Measurements from ENCODE around the gene GALNT18.

The GALNT18 gene

GRCh38 chr11:11335043-11335442 is 286.8 kb downstream of the GALNT18 start:
- TF ChIP-seq, protein P1, sequence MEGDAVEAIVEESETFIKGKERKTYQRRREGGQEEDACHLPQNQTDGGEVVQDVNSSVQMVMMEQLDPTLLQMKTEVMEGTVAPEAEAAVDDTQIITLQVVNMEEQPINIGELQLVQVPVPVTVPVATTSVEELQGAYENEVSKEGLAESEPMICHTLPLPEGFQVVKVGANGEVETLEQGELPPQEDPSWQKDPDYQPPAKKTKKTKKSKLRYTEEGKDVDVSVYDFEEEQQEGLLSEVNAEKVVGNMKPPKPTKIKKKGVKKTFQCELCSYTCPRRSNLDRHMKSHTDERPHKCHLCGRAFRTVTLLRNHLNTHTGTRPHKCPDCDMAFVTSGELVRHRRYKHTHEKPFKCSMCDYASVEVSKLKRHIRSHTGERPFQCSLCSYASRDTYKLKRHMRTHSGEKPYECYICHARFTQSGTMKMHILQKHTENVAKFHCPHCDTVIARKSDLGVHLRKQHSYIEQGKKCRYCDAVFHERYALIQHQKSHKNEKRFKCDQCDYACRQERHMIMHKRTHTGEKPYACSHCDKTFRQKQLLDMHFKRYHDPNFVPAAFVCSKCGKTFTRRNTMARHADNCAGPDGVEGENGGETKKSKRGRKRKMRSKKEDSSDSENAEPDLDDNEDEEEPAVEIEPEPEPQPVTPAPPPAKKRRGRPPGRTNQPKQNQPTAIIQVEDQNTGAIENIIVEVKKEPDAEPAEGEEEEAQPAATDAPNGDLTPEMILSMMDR (conservative IDR thresholded peaks at IDR 0.05), result no peak; the same call in 1 of the 2 replicates
- no peak for TF ChIP-seq ZFX (IDR thresholded peaks at IDR 0.05)
- no peak overlapping the region for H3K27ac ChIP-seq

GRCh38 chr11:11334607-11335006 is 287.2 kb downstream of the GALNT18 start:
- TF ChIP-seq, protein P1 (conservative IDR thresholded peaks at IDR 0.05), result no peak
- TF ChIP-seq ZFX (IDR thresholded peaks at IDR 0.05), result no peak
- no peak overlapping the region for H3K27ac ChIP-seq

GRCh38 chr11:11332141-11332710 is 289.6 kb downstream of the GALNT18 start:
- no peak overlapping the region for H3K27ac ChIP-seq
- TF ChIP-seq, protein P1 (conservative IDR thresholded peaks at IDR 0.05), result no peak
- no peak for TF ChIP-seq ZFX (IDR thresholded peaks at IDR 0.05)

- TF ChIP-seq, protein P1 (conservative IDR thresholded peaks at IDR 0.05), result no peak
- TF ChIP-seq ZFX (IDR thresholded peaks at IDR 0.05), result no peak
- no peak overlapping the region for H3K27ac ChIP-seq
These were observed 292.6 kb downstream of the GALNT18 start for GRCh38 chr11:11329062-11329806.

DNA sequence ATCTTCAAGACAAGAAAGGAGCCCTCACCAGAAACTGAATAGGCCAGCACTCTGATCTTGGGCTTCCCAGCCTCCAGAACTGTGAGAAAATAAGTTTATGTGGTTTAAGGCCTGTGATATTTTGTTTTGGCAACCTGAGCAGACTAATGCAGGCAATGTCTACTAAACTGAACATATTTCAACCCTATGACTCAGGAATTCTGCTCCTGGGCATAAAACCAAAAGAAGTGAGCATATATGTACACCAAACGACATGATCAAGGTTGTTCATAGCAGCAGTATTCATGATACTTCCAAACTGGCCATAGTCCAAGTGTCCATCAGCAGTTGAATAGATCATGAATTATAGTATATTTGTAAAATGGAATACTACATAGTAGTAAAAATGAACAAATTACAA is 297.7 kb downstream of the GALNT18 start:
- no peak for TF ChIP-seq ZFX (IDR thresholded peaks at IDR 0.05)
- TF ChIP-seq, protein P1 (conservative IDR thresholded peaks at IDR 0.05), result no peak
- no peak overlapping the region for H3K27ac ChIP-seq

DNA sequence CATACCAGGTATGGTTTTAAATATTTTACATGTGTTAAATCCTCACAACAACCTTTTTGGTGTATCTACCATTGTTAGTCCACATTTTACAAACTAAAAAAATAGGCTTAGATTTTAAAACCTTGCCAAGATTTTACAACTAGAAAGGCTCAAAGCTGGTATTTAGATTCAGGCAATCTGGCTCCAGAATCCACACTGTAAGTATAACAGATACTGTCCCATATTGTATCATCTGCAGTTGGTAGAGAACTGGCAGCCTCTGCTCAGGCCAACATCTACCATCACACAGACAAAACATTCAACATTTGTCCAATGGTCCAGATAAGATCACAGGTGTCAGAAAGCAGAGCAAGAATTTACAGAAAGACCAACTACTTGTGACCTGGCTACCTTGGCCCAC is 299.7 kb downstream of the GALNT18 start:
- TF ChIP-seq ZFX (IDR thresholded peaks at IDR 0.05), result no peak
- TF ChIP-seq, protein P1 (conservative IDR thresholded peaks at IDR 0.05), result no peak

DNA sequence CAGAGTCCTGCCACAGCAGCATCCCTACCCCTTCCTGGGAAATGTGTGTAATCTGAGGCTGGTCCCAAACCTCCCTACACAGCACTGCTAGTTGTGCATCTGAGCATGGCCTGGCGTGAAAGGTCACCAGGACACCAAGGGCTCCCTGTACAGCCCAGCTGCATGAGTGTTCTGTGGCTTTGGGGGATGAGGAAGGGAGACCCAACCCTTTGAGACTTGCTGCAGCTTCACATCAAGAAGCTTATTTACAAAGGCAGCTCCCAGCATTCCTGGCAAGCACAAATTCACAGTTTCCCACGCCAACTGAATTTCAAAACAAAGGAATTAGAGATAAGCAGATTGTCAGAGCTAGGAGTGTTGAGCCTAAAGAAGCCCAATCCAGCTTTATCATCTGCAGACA is 301.0 kb downstream of the GALNT18 start:
- no peak overlapping the region for H3K27ac ChIP-seq
- TF ChIP-seq, protein P1 (conservative IDR thresholded peaks at IDR 0.05), result no peak
- TF ChIP-seq ZFX (IDR thresholded peaks at IDR 0.05), result no peak

More for the DNA sequence above, 299.7 kb downstream of the GALNT18 start:
- no peak overlapping the region for H3K27ac ChIP-seq
